ENCODE results near the gene GSC. TPM values are rescaled to one million over a fixed set of nuclear protein-coding genes. Genes with fewer than 3 reads are reported as not detected.

GSC gene
- total and polyA plus RNA-seq, 10 of the 15 experiments (the other 5 are each of a cell fraction or from before 2014, with no cell fraction given): not detected

GRCh38 chr14:94738751-94739150, 31.2 kb downstream of the GSC start:
- no peak overlapping the region for H3K27ac ChIP-seq (ENCODE audit: control insufficient read depth, insufficient read depth)
- 10% methylated on average over 5 of the region's 5 CpGs for WGBS (ENCODE audit: insufficient coverage, insufficient replicate concordance, low lambda C conversion rate, missing lambda C conversion rate)
- H4K20me1 ChIP-seq (ENCODE audit: control insufficient read depth, insufficient read depth): no peaks in the 10 kb centered on the region
- ChIA-PET SMC1A (ENCODE audit: uncharacterized antibody, unreplicated experiment) (no interaction called here), RAD21 (ENCODE audit: unreplicated experiment) (no interaction called here), POLR2A (no interaction called here), CTCF (no interaction called here)
- FAIRE-seq: no peak
- no TSS peak for BruUV-seq (replicated peaks)
- no peak overlapping the region for H3K4me3 ChIP-seq
- H2AFZ ChIP-seq (ENCODE audit: control insufficient read depth, low read depth, low read length): no peak overlapping the region
- no peak overlapping the region for H3K9ac ChIP-seq (ENCODE audit: control insufficient read depth, insufficient read depth, low read length)
- no peak overlapping the region for H3K4me2 ChIP-seq (ENCODE audit: control insufficient read depth, insufficient read depth)
- no peak for DNase-seq (ENCODE audit: low read depth, low spot score)
- no peaks in the 10 kb centered on the region for H3K9me3 ChIP-seq (replicated peaks; ENCODE audit: control insufficient read depth, insufficient read depth, low read length)
- intact Hi-C loops (cut with micrococcal nuclease; ENCODE audit: unreplicated experiment) (no loop called here), in situ Hi-C loops (cut with MboI) (no loop called here)
- no peaks in the 10 kb centered on the region for H3K79me2 ChIP-seq (ENCODE audit: control insufficient read depth, insufficient read depth, low read length)
- H3K36me3 ChIP-seq (ENCODE audit: control insufficient read depth in 2 of 2, insufficient read depth in 2 of 2, low read length in 1 of 2): no peaks in the 10 kb centered on the region
- H3K27me3 ChIP-seq (replicated peaks in 1 of 2; ENCODE audit: control insufficient read depth in 2 of 2, insufficient read depth in 2 of 2, low read length in 1 of 2): no peaks in the 10 kb centered on the region
- ATAC-seq: no peak
- TF ChIP-seq HDGF (IDR thresholded peaks at IDR 0.05): no peak
- no peak for TF ChIP-seq CBX3 (IDR thresholded peaks at IDR 0.05; ENCODE audit: borderline replicate concordance, low read depth)
- TF ChIP-seq RAD21 (IDR thresholded peaks at IDR 0.05; ENCODE audit: insufficient read depth, low read depth, low read length): no peak
- no peak for TF ChIP-seq ZNF207 (IDR thresholded peaks at IDR 0.05; ENCODE audit: borderline replicate concordance)
- no peak for TF ChIP-seq NR2C1 (IDR thresholded peaks at IDR 0.05)
- no peak for TF ChIP-seq PAX5 (IDR thresholded peaks at IDR 0.05; ENCODE audit: borderline replicate concordance, low read depth, low read length)
- no peak for TF ChIP-seq REST (IDR thresholded peaks at IDR 0.05; ENCODE audit: low read depth, low read length)
- no peak for TF ChIP-seq ZBED1 (IDR thresholded peaks at IDR 0.05; ENCODE audit: borderline replicate concordance)
- TF ChIP-seq RFX5 (IDR thresholded peaks at IDR 0.05; ENCODE audit: low read depth, low read length): no peak
- TF ChIP-seq BHLHE40 (IDR thresholded peaks at IDR 0.05; ENCODE audit: borderline replicate concordance in 1 of 2, low read depth in 2 of 2, low read length in 1 of 2): no peak
- no peak for TF ChIP-seq MYB (IDR thresholded peaks at IDR 0.05; ENCODE audit: borderline replicate concordance, low read depth, low read length)
- no peak for TF ChIP-seq SUPT20H (IDR thresholded peaks at IDR 0.05; ENCODE audit: borderline replicate concordance, control insufficient read depth, low read depth, low read length)
- TF ChIP-seq MEF2A (IDR thresholded peaks at IDR 0.05; ENCODE audit: insufficient read depth, low read depth, low read length): no peak
- TF ChIP-seq CUX1 (IDR thresholded peaks at IDR 0.05; ENCODE audit: insufficient replicate concordance, low read depth, low read length): no peak
- TF ChIP-seq ZSCAN29 (IDR thresholded peaks at IDR 0.05): no peak
- H3K4me1 ChIP-seq (ENCODE audit: control insufficient read depth, insufficient read depth, low read length): no peaks in the 10 kb centered on the region
